MM.1S (cell line): ENCODE results near the gene HS1BP3.

Source experiments
- CTCF ChIP-seq: fragments of 300-600 bp; sonication (generic); IDR thresholded peaks from 2 replicates; pipeline ENCODE4 v1.5.1; 2016; ENCODE audit warnings: antibody characterized with exemption, low read length, mixed read lengths
- EZH2phosphoT487 ChIP-seq: fragments of 300-600 bp; sonication (generic); IDR thresholded peaks from 2 replicates; pipeline ENCODE4 v1.6.1; 2018; ENCODE audit warnings: antibody characterized with exemption, low read length

DNA sequence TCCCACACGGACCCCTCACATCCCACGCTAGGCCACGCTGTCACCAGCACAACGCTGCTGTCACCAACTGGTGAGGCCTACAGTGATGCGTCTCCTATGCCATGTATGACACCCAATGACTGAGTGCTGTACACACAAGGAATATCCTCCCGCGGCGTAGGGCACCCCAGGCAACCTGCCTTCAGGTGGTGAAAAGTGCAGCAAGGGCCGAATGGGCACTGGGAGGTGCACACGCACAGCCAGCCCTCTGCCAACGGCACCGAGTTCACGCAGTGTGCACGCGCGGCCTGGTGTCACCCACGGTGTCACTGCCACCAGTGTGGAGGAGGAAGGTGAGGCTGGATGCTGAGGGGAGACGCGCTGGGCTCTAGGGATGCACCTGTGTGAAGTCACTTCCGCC, 4.5 kb downstream of the HS1BP3 start:
- TF ChIP-seq CTCF: no peak
- TF ChIP-seq EZH2phosphoT487: no peak
